ENCODE measurements around the gene RYR1.

The RYR1 gene

GRCh38 chr19:38485541-38486285, 52.2 kb downstream of the RYR1 start:
- no peaks in the 10 kb centered on the region for H4K20me1 ChIP-seq (ENCODE audit: insufficient read depth, low read length)
- DNase-seq, result no peak
- H3K27me3 ChIP-seq (ENCODE audit: insufficient read depth, low read length, poor library complexity), result no peaks in the 10 kb centered on the region
- H3K4me1 ChIP-seq (ENCODE audit: insufficient read depth, low read length), result no peaks in the 10 kb centered on the region
- H3K9ac ChIP-seq (ENCODE audit: low read depth, low read length), result no peak overlapping the region
- no peak overlapping the region for H3K4me2 ChIP-seq (ENCODE audit: insufficient read depth, low read length)
- H3K9me3 ChIP-seq (ENCODE audit: insufficient read depth, low read length, severe bottlenecking), result no peaks in the 10 kb centered on the region
- TF ChIP-seq CTCF (IDR thresholded peaks at IDR 0.05; ENCODE audit: borderline replicate concordance, extremely low read depth, low read length, poor library complexity, severe bottlenecking), result no peak
- no peak for TF ChIP-seq EZH2 (IDR thresholded peaks at IDR 0.05; ENCODE audit: borderline replicate concordance, low read depth, low read length, severe bottlenecking)
- H3K4me3 ChIP-seq (ENCODE audit: low read depth in 1 of 2, low read length in 2 of 2), result no peak overlapping the region
- no peak for ATAC-seq (ENCODE audit: insufficient read depth, low read depth)
- no peak overlapping the region for H2AFZ ChIP-seq (ENCODE audit: low read depth, low read length)
- no peak overlapping the region for H3K27ac ChIP-seq (ENCODE audit: low read length)
- H3K79me2 ChIP-seq (ENCODE audit: insufficient read depth, low read length), result no peaks in the 10 kb centered on the region
- H3K36me3 ChIP-seq (ENCODE audit: insufficient read depth, low read length), result no peaks in the 10 kb centered on the region

GRCh38 chr19:38486731-38487336, 53.3 kb downstream of the RYR1 start:
- Histone ChIP-seq H3K79me2 (ENCODE audit: insufficient read depth, low read length) (no peaks in the 10 kb centered on the region), H3K4me2 (ENCODE audit: insufficient read depth, low read length) (no peak overlapping the region), H3K27me3 (ENCODE audit: insufficient read depth, low read length, poor library complexity) (no peaks in the 10 kb centered on the region), H3K9me3 (ENCODE audit: insufficient read depth, low read length, severe bottlenecking) (no peaks in the 10 kb centered on the region), H3K9ac (ENCODE audit: low read depth, low read length) (no peak overlapping the region), H4K20me1 (ENCODE audit: insufficient read depth, low read length) (no peaks in the 10 kb centered on the region), H2AFZ (ENCODE audit: low read depth, low read length) (no peak overlapping the region), H3K4me1 (ENCODE audit: insufficient read depth, low read length) (no peaks in the 10 kb centered on the region), H3K36me3 (ENCODE audit: insufficient read depth, low read length) (no peaks in the 10 kb centered on the region), H3K4me3 (ENCODE audit: low read depth in 1 of 2, low read length in 2 of 2) (no peak overlapping the region), H3K27ac (ENCODE audit: low read length) (no peak overlapping the region)
- DNase-seq, result no peak
- no peak for ATAC-seq (ENCODE audit: insufficient read depth, low read depth)
- TF ChIP-seq EZH2 (IDR thresholded peaks at IDR 0.05; ENCODE audit: borderline replicate concordance, low read depth, low read length, severe bottlenecking) (no peak), CTCF (IDR thresholded peaks at IDR 0.05; ENCODE audit: borderline replicate concordance, extremely low read depth, low read length, poor library complexity, severe bottlenecking) (no peak)

- no peaks in the 10 kb centered on the region for H3K27me3 ChIP-seq (ENCODE audit: insufficient read depth, low read length, poor library complexity)
- H3K4me3 ChIP-seq (ENCODE audit: low read depth in 1 of 2, low read length in 2 of 2), result no peak overlapping the region
- no peaks in the 10 kb centered on the region for H3K79me2 ChIP-seq (ENCODE audit: insufficient read depth, low read length)
- no peak overlapping the region for H3K27ac ChIP-seq (ENCODE audit: low read length)
- H2AFZ ChIP-seq (ENCODE audit: low read depth, low read length), result no peak overlapping the region
- H3K36me3 ChIP-seq (ENCODE audit: insufficient read depth, low read length), result no peaks in the 10 kb centered on the region
- no peaks in the 10 kb centered on the region for H3K4me1 ChIP-seq (ENCODE audit: insufficient read depth, low read length)
- no peak overlapping the region for H3K4me2 ChIP-seq (ENCODE audit: insufficient read depth, low read length)
- TF ChIP-seq EZH2 (IDR thresholded peaks at IDR 0.05; ENCODE audit: borderline replicate concordance, low read depth, low read length, severe bottlenecking) (no peak), CTCF (IDR thresholded peaks at IDR 0.05; ENCODE audit: borderline replicate concordance, extremely low read depth, low read length, poor library complexity, severe bottlenecking) (no peak)
- no peaks in the 10 kb centered on the region for H3K9me3 ChIP-seq (ENCODE audit: insufficient read depth, low read length, severe bottlenecking)
- ATAC-seq (ENCODE audit: insufficient read depth, low read depth) (no peak), DNase-seq (no peak)
- no peaks in the 10 kb centered on the region; the same call in 1 of the 2 replicates for H4K20me1 ChIP-seq (ENCODE audit: insufficient read depth, low read length)
- H3K9ac ChIP-seq (ENCODE audit: low read depth, low read length), result no peak overlapping the region
These were observed 54.6 kb downstream of the RYR1 start for GRCh38 chr19:38488096-38488495.

Measured in DND-41 (cell line).